Activated naive CD4-positive, alpha-beta T cell treated with anti-CD3 and anti-CD28 coated beads, Interleukin-2, amount 10 ng/mL, durations not matched to agents 7 days and 5 days (primary cell): Measurements from ENCODE around the gene HIF1AN.
A peak's percentile ranks its signal among the peaks of the same experiment; 100 is the strongest.

Source experiments
- CTCF ChIA-PET: fragments of 350-600 bp; sonication (Branson Sonifier 250); formaldehyde crosslinking; loops from one replicate; lab custom pipeline; 2021; ENCODE audit warnings: antibody characterized with exemption; lab: Charles Lee
- DNase-seq: peaks from one replicate; pipeline ENCODE4 v3.0.0-alpha.2; 2020
- H3K27ac Mint-ChIP-seq: one replicate; pipeline ENCODE4 v1.8.0; 2021; ENCODE audit warnings: mild to moderate bottlenecking, moderate library complexity, mixed read lengths
- H3K27me3 Mint-ChIP-seq: one replicate; pipeline ENCODE4 v1.8.0; 2021; ENCODE audit warnings: mild to moderate bottlenecking, mixed read lengths
- H3K36me3 Mint-ChIP-seq: one replicate; pipeline ENCODE4 v1.8.0; 2021; ENCODE audit warnings: mixed read lengths
- H3K4me1 Mint-ChIP-seq: one replicate; pipeline ENCODE4 v1.8.0; 2021; ENCODE audit warnings: mixed read lengths
- H3K4me3 Mint-ChIP-seq: one replicate; pipeline ENCODE4 v1.8.0; 2021; ENCODE audit warnings: mild to moderate bottlenecking, moderate library complexity, mixed read lengths
- H3K9me3 Mint-ChIP-seq: one replicate; pipeline ENCODE4 v1.8.0; 2021; ENCODE audit warnings: mixed read lengths

HIF1AN gene

DNA sequence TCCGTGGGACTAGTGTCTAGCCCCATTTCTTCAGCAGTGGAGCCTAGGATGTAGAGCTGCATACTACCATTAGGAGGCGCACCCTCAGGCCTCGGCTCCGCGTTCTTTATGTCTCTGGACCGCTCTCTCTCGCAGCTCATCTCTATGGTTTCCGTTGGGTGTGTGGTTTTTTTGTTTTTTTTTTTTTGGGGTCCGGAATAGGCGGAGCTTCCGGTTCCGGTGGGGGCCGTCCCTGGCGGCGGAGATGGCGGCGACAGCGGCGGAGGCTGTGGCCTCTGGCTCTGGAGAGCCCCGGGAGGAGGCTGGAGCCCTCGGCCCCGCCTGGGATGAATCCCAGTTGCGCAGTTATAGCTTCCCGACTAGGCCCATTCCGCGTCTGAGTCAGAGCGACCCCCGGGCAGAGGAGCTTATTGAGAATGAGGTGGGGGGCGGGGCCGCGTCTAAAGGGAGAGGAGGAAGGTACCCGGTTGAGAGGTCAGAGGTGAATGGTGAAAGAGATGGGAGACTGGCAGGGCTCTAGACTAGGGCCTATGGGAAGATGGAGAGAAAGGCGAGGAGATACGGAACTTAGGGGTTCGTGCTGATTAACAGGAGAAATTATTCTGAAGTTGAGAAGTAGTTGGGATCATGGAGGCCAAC lies at the start of gene HIF1AN:
TSS of gene HIF1AN (plus strand) at position 229 of the 639 bp plus-strand sequence. CDS start at position 245, 16 bp downstream.
- H3K27ac Mint-ChIP-seq = no peak within 1 kb of the TSS
- H3K27me3 Mint-ChIP-seq = no peaks in the 10 kb centered on the region
- CTCF ChIA-PET = interaction anchor here (0.6 to 3.9 kb wide), 16 partner anchors 8 to 531 kb away, joined by 3 to 13 read pairs (median 4); no protein-coding TSS in a partner anchor
- peak; percentile 92 for DNase-seq
- H3K9me3 Mint-ChIP-seq = peaks cover 4% of the 10 kb centered on the region
- no peak within 1 kb of the TSS for H3K4me3 Mint-ChIP-seq
- peaks cover 34% of the 10 kb centered on the region for H3K36me3 Mint-ChIP-seq
- peaks cover 16% of the 10 kb centered on the region for H3K4me1 Mint-ChIP-seq

DNA sequence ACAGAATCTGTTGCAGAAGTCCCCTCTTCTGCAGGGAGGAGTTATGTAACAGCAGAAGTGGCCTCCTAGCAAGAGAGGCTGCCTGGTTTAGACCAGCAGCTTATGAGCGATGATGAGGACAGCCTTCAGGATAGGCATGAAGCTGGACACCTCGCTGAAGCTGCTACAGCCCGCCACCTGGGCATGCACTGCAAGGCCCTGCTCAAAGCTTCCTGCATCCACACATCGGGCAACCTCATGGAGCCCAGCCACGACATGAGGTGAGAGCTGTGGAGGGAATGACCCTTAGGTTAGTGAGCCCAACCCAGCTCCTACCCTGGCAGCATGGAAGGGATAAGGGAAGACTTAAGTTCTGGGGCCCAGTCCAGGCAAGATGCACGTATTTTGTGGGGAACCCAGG lies 48.2 kb upstream of the HIF1AN start:
- CTCF ChIA-PET = interaction anchor here (0.9 to 10.4 kb wide), 5 partner anchors 9 to 54 kb away, joined by 3 to 206 read pairs (median 7); partner anchors contain the start of gene SEC31B
- Mint-ChIP-seq H3K27ac (no peak overlapping the region), H3K4me3 (no peak overlapping the region), H3K36me3 (peaks cover 68% of the 10 kb centered on the region), H3K9me3 (no peaks in the 10 kb centered on the region), H3K27me3 (no peaks in the 10 kb centered on the region), H3K4me1 (peaks cover 20% of the 10 kb centered on the region)
- no peak for DNase-seq

DNA sequence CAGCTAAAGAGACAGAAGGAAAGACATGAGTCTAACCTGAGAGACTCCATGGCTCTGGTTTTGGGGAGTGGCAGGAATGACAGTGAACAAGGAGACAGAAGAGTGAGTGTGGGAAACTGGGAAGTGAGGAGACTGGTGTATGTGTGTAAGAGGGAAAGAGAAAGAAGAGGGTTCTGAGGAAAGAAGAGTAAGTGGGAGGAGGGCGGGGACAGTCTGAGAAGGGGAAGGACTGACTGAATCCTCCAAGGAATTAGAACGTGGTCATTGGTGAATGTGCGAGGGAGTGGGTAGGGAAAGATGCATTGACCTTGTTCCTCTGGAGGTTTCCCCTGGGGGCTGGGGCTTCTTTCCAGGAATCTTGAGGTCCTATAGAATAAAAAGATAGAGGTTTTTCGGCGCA lies 46.3 kb upstream of the HIF1AN start:
- Mint-ChIP-seq H3K4me3 (no peak overlapping the region), H3K27me3 (no peaks in the 10 kb centered on the region), H3K4me1 (peaks cover 15% of the 10 kb centered on the region), H3K9me3 (no peaks in the 10 kb centered on the region), H3K36me3 (peaks cover 79% of the 10 kb centered on the region), H3K27ac (no peak overlapping the region)
- CTCF ChIA-PET = interaction anchor here (0.7 to 10.4 kb wide), 5 partner anchors 9 to 138 kb away, joined by 3 to 206 read pairs (median 4); no protein-coding TSS in a partner anchor
- no peak for DNase-seq

DNA sequence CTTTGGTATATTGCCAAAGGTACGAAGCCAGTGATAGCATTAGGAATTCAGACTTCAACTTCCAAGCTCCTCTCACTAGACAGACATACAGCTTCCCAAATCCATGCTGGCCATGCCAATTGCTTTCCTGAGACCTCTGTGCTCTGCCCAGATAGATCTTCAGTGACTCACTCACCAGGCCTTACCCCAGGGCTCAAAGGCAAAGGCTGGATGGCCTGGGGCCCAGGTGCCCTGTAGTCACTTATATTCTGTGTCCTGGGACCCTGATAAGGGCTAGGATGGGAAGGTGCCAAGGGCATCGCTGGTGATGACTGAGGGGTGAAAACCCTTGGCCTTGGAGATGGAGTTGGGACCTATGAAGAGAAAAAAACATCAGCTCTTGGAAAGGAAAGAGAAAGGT lies 45.2 kb upstream of the HIF1AN start:
- Mint-ChIP-seq H3K27me3 (no peaks in the 10 kb centered on the region), H3K9me3 (no peaks in the 10 kb centered on the region), H3K27ac (peak overlapping the region; percentile 56), H3K4me3 (no peak overlapping the region), H3K4me1 (peaks cover 14% of the 10 kb centered on the region), H3K36me3 (peaks cover 73% of the 10 kb centered on the region)
- CTCF ChIA-PET = interaction anchor here (1.4 to 1.6 kb wide), 2 partner anchors 8 kb away, joined by 4 to 8 read pairs; no protein-coding TSS in a partner anchor
- no peak for DNase-seq

DNA sequence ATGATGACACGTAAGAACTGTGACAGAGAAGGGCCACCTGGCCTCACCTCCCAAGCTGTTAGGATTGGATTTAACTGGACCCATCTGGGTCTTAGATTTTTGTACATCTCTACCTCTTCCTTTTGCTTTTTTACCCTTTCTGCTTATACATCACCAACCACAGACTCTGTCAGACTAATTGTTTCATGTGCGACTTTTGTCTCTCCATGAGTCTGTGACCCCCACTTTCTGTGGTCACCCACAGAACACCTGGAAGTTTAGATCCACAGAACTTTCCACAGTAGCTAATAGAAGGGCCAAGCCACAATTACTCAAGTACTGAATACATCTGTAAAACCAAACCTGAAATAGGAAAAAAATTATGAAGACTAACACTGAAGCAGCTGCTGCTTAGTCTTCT lies 39.2 kb upstream of the HIF1AN start:
- Mint-ChIP-seq H3K4me1 (peaks cover 64% of the 10 kb centered on the region), H3K9me3 (no peaks in the 10 kb centered on the region), H3K4me3 (no peak overlapping the region), H3K27me3 (no peaks in the 10 kb centered on the region), H3K36me3 (peaks cover 78% of the 10 kb centered on the region), H3K27ac (peak overlapping the region; percentile 74)
- DNase-seq = no peak
- CTCF ChIA-PET = interaction anchor here (1.3 to 9.8 kb wide), 6 partner anchors 9 to 153 kb away, joined by 3 to 103 read pairs (median 8); no protein-coding TSS in a partner anchor

DNA sequence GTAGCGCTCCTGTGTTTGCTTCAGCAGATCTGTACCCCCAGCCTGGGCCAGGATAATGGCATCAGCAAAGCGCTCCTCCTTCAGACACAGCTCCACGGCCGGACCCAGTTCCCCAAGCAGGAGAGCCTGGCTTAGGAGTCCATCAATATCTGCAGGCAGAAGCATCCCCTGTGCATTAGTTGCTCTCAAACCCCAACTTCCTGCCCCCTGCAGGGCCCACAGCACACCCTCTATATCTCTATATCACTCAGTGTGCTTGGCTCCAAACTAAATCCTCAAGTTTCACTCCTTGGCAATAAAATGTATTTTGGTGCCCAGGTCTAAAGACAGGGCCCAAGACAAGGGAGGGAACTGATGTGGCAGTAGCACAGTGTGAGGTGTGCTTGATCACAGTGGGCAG lies 37.7 kb upstream of the HIF1AN start:
- no peak for DNase-seq
- H3K36me3 Mint-ChIP-seq = peaks cover 83% of the 10 kb centered on the region

DNA sequence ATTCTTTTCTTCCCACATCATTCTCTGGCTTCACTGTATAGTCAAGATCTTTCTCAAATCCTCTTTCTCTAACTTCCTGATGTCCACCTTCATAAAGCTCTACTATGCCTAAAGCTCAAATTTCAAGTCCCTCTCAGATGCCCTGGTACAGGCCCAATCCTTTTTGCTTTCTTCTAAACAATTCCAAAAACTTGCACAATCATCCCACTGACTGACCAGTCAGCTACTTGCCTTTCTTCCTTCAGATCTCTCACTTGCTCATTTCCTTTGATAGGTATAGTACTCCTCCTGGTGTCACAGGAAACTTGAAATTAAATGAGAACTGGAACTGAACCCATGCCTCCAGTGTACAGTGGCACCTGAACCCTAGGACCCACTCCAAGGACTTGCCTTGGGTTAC lies 34.3 kb upstream of the HIF1AN start:
- peaks cover 85% of the 10 kb centered on the region for H3K36me3 Mint-ChIP-seq
- no peak for DNase-seq
- no peak overlapping the region for H3K4me3 Mint-ChIP-seq
- peak overlapping the region; percentile 19 for H3K27ac Mint-ChIP-seq
- H3K4me1 Mint-ChIP-seq = peaks cover 93% of the 10 kb centered on the region
- no peaks in the 10 kb centered on the region for H3K27me3 Mint-ChIP-seq
- H3K9me3 Mint-ChIP-seq = no peaks in the 10 kb centered on the region
- CTCF ChIA-PET = interaction anchor here (1.8 to 9.8 kb wide), 2 partner anchors 17 to 19 kb away, joined by 6 to 103 read pairs; no protein-coding TSS in a partner anchor

More for the DNA sequence above, 37.7 kb upstream of the HIF1AN start:
- peak overlapping the region; percentile 71 for H3K27ac Mint-ChIP-seq
- peaks cover 76% of the 10 kb centered on the region for H3K4me1 Mint-ChIP-seq
- CTCF ChIA-PET = interaction anchor here (0.6 to 9.8 kb wide), 10 partner anchors 8 to 155 kb away, joined by 3 to 103 read pairs (median 4); no protein-coding TSS in a partner anchor
- no peaks in the 10 kb centered on the region for H3K9me3 Mint-ChIP-seq
- H3K27me3 Mint-ChIP-seq = no peaks in the 10 kb centered on the region
- no peak overlapping the region for H3K4me3 Mint-ChIP-seq

DNA sequence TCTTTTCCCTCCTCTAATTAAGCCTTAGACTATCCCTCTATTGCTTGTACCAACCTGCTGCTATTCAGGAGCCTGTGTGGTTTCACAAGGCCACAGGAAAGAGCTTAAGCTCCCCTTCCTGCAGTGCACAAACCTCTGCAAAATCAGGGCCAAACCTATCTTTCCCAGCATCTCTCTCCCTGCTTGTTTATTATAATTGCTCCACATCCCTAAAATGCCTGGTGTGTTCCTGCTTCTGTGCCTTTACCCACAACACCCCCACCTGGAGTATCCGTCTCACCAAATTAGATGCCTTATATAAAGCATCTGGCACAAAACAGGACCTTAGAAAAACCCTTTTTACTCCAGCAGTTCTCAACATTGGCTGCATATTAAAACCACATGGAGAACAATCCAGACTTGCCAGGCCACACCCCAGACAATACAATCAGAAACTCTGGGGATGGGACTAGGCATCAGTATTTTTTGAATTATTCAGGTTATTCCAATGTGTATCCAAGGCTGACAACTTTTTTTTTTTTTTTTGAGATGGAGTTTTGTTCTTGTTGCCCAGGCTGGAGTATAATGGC lies 32.7 kb upstream of the HIF1AN start:
- Mint-ChIP-seq H3K27me3 (no peaks in the 10 kb centered on the region), H3K36me3 (peaks cover 87% of the 10 kb centered on the region), H3K27ac (peak overlapping the region; percentile 80), H3K4me3 (no peak overlapping the region), H3K9me3 (no peaks in the 10 kb centered on the region), H3K4me1 (peaks cover 93% of the 10 kb centered on the region)
- CTCF ChIA-PET = interaction anchor here (0.8 to 1.8 kb wide), 3 partner anchors 16 to 409 kb away, joined by 3 to 6 read pairs (median 6); no protein-coding TSS in a partner anchor
- DNase-seq = no peak

DNA sequence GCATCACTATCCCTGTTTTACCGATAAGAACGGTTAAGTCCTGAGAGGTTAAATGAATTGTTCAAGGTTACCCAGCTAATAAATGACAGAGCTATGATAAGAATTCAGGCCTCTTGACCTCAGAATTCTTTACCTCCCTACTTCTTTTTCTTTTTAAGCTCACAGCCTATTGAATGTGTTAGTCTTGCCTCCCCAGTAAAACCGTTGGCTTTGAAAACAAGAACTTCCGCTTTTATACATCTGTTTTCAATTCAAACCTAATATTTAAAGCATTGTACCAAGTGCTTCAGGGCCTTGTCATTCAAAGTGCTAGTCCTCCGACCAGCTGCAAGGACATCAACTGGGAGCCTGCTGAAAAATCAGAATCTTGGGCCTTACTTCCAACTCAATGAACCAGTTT lies 31.6 kb upstream of the HIF1AN start:
- Mint-ChIP-seq H3K27ac (no peak overlapping the region), H3K9me3 (no peaks in the 10 kb centered on the region), H3K27me3 (no peaks in the 10 kb centered on the region), H3K4me3 (no peak overlapping the region), H3K36me3 (peaks cover 82% of the 10 kb centered on the region), H3K4me1 (peaks cover 92% of the 10 kb centered on the region)
- no peak for DNase-seq
- CTCF ChIA-PET = interaction anchor here (0.8 to 12.3 kb wide), 3 partner anchors 12 to 20 kb away, joined by 3 to 206 read pairs (median 4); no protein-coding TSS in a partner anchor

DNA sequence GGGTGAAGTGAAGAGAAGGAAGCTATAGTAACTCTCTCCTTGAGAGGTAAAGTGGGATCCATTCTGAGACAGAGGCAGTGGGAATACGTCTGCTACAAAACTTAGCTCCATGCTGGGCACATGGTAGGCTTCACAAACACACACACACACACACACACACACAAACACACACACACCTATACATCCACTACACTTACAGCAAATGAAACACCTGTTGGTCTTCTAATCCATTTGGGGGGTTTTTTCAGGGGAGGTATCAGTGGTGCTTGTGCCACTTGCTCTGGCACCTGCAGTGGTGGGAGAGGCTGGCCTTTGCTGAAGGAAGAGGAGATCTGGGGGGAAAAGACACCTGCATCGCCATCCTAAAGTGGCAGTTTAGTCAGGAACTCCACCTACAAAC lies 30.6 kb upstream of the HIF1AN start:
- Mint-ChIP-seq H3K4me3 (peak overlapping the region; percentile 79), H3K4me1 (peaks cover 92% of the 10 kb centered on the region), H3K9me3 (no peaks in the 10 kb centered on the region), H3K27ac (peak overlapping the region; percentile 92), H3K27me3 (no peaks in the 10 kb centered on the region), H3K36me3 (peaks cover 71% of the 10 kb centered on the region)
- DNase-seq = no peak
- CTCF ChIA-PET = interaction anchor here (1.6 to 12.3 kb wide), 2 partner anchors 11 to 21 kb away, joined by 4 to 206 read pairs; no protein-coding TSS in a partner anchor

DNA sequence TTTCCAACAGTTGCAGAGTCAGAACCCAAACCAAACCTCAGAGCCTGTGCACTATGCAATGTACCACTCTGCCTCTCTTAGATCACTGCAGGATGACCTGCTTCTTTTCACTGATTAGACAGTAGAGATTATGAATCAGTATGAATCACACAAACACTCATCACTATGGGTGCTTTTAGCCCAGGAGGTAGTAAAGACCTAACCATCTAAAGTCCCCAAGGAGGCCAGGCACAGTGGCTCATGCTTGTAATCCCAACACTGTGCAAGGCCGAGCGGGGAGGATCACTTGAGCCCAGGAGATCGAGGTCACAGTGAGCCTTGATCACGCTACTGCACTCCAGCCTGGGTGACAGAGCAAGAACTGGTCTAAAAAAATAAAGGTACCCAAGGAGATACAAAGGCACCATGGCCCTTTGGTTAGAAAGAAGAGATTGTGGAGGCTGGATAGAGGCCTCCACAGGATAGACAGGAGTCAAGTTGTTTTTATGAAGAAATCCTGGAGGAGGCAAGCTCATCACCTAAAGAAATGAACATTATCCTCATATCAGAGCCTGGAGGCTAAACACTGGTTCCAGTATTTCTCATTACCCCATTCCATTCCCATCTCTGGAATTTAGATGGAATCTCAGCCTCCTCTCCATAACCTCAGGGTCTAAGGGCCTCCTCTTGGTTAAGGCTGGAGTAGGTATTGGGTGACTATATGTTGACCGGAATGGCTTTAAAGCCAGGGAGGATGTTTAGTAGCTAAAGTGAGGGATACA lies 29.0 kb upstream of the HIF1AN start:
- Mint-ChIP-seq H3K27me3 (no peaks in the 10 kb centered on the region), H3K9me3 (no peaks in the 10 kb centered on the region), H3K36me3 (peaks cover 61% of the 10 kb centered on the region), H3K27ac (peak overlapping the region; percentile 92), H3K4me3 (peak overlapping the region; percentile 79), H3K4me1 (peaks cover 97% of the 10 kb centered on the region)
- no peak for DNase-seq
- CTCF ChIA-PET = interaction anchor here (0.9 to 12.3 kb wide), 8 partner anchors 9 to 168 kb away, joined by 3 to 206 read pairs (median 40); partner anchors contain the start of gene SEC31B

DNA sequence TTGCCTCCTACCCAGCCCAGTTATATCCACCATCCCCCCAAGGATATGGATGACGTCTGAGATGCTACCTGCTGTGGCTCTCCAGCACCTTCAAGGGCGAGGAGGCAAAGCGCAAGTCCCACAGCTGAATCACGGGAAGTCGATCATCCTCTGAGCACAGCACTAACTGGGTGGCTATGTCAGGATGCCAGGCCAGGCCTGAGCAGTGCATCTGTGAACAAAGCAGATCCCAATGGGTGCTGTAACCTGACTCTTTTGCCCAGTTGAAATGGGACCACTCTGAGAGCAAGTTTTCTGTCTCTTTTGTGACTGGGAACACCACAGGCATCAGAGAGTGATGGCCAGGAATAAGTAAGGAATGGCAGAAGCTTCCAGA lies 28.4 kb upstream of the HIF1AN start:
- H3K4me3 Mint-ChIP-seq = peak overlapping the region; percentile 79

DNA sequence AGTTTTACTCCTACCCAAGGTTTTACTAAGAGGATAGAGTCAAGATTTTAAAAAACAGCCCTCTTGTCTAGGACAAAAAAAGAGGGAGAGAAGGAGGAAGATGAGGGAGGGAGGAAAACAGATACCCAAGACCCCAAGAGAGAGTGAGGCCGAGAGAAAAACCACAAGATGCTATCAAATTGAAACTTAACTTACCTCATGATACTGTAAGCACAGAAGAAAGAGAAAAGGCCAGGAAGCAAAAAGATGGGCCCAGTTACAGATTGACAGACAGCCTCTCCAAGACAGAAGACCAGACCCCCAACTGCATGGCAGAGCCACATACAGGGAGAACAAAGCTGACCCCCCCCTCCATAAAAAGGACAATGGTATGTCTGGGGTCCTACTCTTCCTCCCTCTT lies 27.5 kb upstream of the HIF1AN start:
- peak overlapping the region; percentile 92 for H3K27ac Mint-ChIP-seq
- peaks cover 62% of the 10 kb centered on the region for H3K36me3 Mint-ChIP-seq
- peak overlapping the region; percentile 79 for H3K4me3 Mint-ChIP-seq
- peaks cover 97% of the 10 kb centered on the region for H3K4me1 Mint-ChIP-seq
- CTCF ChIA-PET = interaction anchor here (1.0 to 12.3 kb wide), 17 partner anchors 10 to 371 kb away, joined by 3 to 206 read pairs (median 8); partner anchors contain the start of genes HIF1AN, SCD and SEC31B
- DNase-seq = no peak
- no peaks in the 10 kb centered on the region for H3K27me3 Mint-ChIP-seq
- H3K9me3 Mint-ChIP-seq = no peaks in the 10 kb centered on the region

More for the DNA sequence above, 28.4 kb upstream of the HIF1AN start:
- CTCF ChIA-PET = interaction anchor here (0.9 to 12.3 kb wide), 8 partner anchors 10 to 169 kb away, joined by 3 to 206 read pairs (median 40); partner anchors contain the start of gene SEC31B
- Mint-ChIP-seq H3K27ac (peak overlapping the region; percentile 92), H3K27me3 (no peaks in the 10 kb centered on the region), H3K4me1 (peaks cover 97% of the 10 kb centered on the region), H3K36me3 (peaks cover 61% of the 10 kb centered on the region), H3K9me3 (no peaks in the 10 kb centered on the region)
- no peak for DNase-seq
